ENCODE data around the gene HOXD4. TPM values are rescaled to one million over a fixed set of nuclear protein-coding genes. Genes with fewer than 3 reads are reported as not detected.

HOXD4 gene
- polyA plus RNA-seq, 1 donor from 2014 or later = not detected

GRCh38 chr2:176130957-176131847, 20.1 kb upstream of the HOXD4 start:
- TF ChIP-seq RAD21 (conservative IDR thresholded peaks at IDR 0.05) = no peak
- no peak for TF ChIP-seq EZH2 (IDR thresholded peaks at IDR 0.05; ENCODE audit: borderline replicate concordance, insufficient read depth, low read length, poor library complexity, severe bottlenecking)
- no peak for TF ChIP-seq MXI1 (conservative IDR thresholded peaks at IDR 0.05; ENCODE audit: poor library complexity, severe bottlenecking)
- TF ChIP-seq POLR2AphosphoS5 (IDR thresholded peaks at IDR 0.05) = peak; percentile 51
- no peak for TF ChIP-seq TAF1 (IDR thresholded peaks at IDR 0.05; ENCODE audit: low read depth)
- no peak for TF ChIP-seq REST (IDR thresholded peaks at IDR 0.05; ENCODE audit: borderline replicate concordance)
- TF ChIP-seq EP300 (conservative IDR thresholded peaks at IDR 0.05; ENCODE audit: poor library complexity, severe bottlenecking) = no peak
- Histone ChIP-seq H3K9me2 (ENCODE audit: insufficient read depth, low read length) (no peaks in the 10 kb centered on the region), H3K27ac (ENCODE audit: low read length) (no peak overlapping the region), H3K27me3 (ENCODE audit: insufficient read depth, low read depth, low read length) (peaks cover 97% of the 10 kb centered on the region), H3K9me3 (ENCODE audit: low read length) (no peaks in the 10 kb centered on the region), H3K4me3 (ENCODE audit: low read length) (peak overlapping the region; percentile 58), H2AFZ (ENCODE audit: low read depth, low read length) (no peak overlapping the region), H3K9ac (ENCODE audit: low read length) (no peak overlapping the region), H3K36me3 (ENCODE audit: insufficient read depth, low read length) (no peaks in the 10 kb centered on the region), H3K79me2 (replicated peaks; ENCODE audit: insufficient read depth, low read length) (no peaks in the 10 kb centered on the region), H3F3A (ENCODE audit: insufficient read depth, low read length, poor library complexity, severe bottlenecking) (no peaks in the 10 kb centered on the region), H3K4me2 (ENCODE audit: low read length) (no peak overlapping the region), H4K20me1 (ENCODE audit: insufficient read depth) (no peaks in the 10 kb centered on the region)

GRCh38 chr2:176131848-176132158, 19.5 kb upstream of the HOXD4 start:
- peaks cover 97% of the 10 kb centered on the region for H3K27me3 ChIP-seq (ENCODE audit: insufficient read depth, low read depth, low read length)
- H3K36me3 ChIP-seq (ENCODE audit: insufficient read depth, low read length) = no peaks in the 10 kb centered on the region
- H3K9ac ChIP-seq (ENCODE audit: low read length) = no peak overlapping the region
- no peaks in the 10 kb centered on the region for H3K9me2 ChIP-seq (ENCODE audit: insufficient read depth, low read length)
- no peak for TF ChIP-seq MXI1 (conservative IDR thresholded peaks at IDR 0.05; ENCODE audit: poor library complexity, severe bottlenecking)
- TF ChIP-seq EP300 (conservative IDR thresholded peaks at IDR 0.05; ENCODE audit: poor library complexity, severe bottlenecking) = no peak
- no peak for TF ChIP-seq EZH2 (IDR thresholded peaks at IDR 0.05; ENCODE audit: borderline replicate concordance, insufficient read depth, low read length, poor library complexity, severe bottlenecking)
- TF ChIP-seq RAD21 (conservative IDR thresholded peaks at IDR 0.05) = no peak
- TF ChIP-seq REST (IDR thresholded peaks at IDR 0.05; ENCODE audit: borderline replicate concordance) = no peak
- TF ChIP-seq SMC3 (conservative IDR thresholded peaks at IDR 0.05; ENCODE audit: poor library complexity) = no peak
- TF ChIP-seq POLR2AphosphoS5 (IDR thresholded peaks at IDR 0.05) = no peak
- no peak for TF ChIP-seq CTCF (IDR thresholded peaks at IDR 0.05; ENCODE audit: poor library complexity, severe bottlenecking)
- no peak for TF ChIP-seq TAF1 (IDR thresholded peaks at IDR 0.05; ENCODE audit: low read depth)
- H3K27ac ChIP-seq (ENCODE audit: low read length) = no peak overlapping the region
- H3F3A ChIP-seq (ENCODE audit: insufficient read depth, low read length, poor library complexity, severe bottlenecking) = no peaks in the 10 kb centered on the region
- no peaks in the 10 kb centered on the region for H3K9me3 ChIP-seq (ENCODE audit: low read length)
- no peak overlapping the region for H3K4me3 ChIP-seq (ENCODE audit: low read length)
- H4K20me1 ChIP-seq (ENCODE audit: insufficient read depth) = no peaks in the 10 kb centered on the region
- H3K79me2 ChIP-seq (replicated peaks; ENCODE audit: insufficient read depth, low read length) = no peaks in the 10 kb centered on the region
- no peak overlapping the region for H3K4me2 ChIP-seq (ENCODE audit: low read length)
- no peak overlapping the region for H2AFZ ChIP-seq (ENCODE audit: low read depth, low read length)
